C4-2B (cell line): ENCODE data around the gene ZNF287.

Experiments used
- CTCF ChIP-seq: fragments of 450-650 bp; conservative IDR thresholded peaks from 2 replicates; pipeline ENCODE4 v1.5.1; 2017; ENCODE audit warnings: mild to moderate bottlenecking
- ZFX ChIP-seq: fragments of 450-650 bp; IDR thresholded peaks from 2 replicates; pipeline ENCODE4 v1.6.1; 2017

- TF ChIP-seq CTCF = no peak
- no peak for TF ChIP-seq ZFX
Observed at GRCh38 chr17:16513873-16514272, 55.1 kb downstream of the ZNF287 start.
